ENCODE results near the gene SRPK1. TPM values are rescaled to one million over a fixed set of nuclear protein-coding genes. Genes with fewer than 3 reads are reported as not detected.

Gene SRPK1
- total and polyA plus RNA-seq, 2 of the 8 experiments (the other 6 are each of a cell fraction or from before 2014, with no cell fraction given), result 25.7 to 116 TPM

- TF ChIP-seq CHD7 (IDR thresholded peaks at IDR 0.05; ENCODE audit: insufficient replicate concordance, low read length) (no peak), FOSL1 (IDR thresholded peaks at IDR 0.05; ENCODE audit: insufficient read depth, low read depth, low read length) (no peak), CTCF (IDR thresholded peaks at IDR 0.05; ENCODE audit: control extremely low read depth in 1 of 3, insufficient read depth in 1 of 3, low read depth in 1 of 3, low read length in 3 of 3) (no peak), TAF7 (optimal IDR thresholded peaks at IDR 0.05; ENCODE audit: borderline replicate concordance, low read depth, low read length) (no peak), BCL11A (IDR thresholded peaks at IDR 0.05; ENCODE audit: low read depth in 2 of 2, low read length in 2 of 2) (no peak), USF2 (IDR thresholded peaks at IDR 0.05; ENCODE audit: low read length) (no peak)
Measured at GRCh38 chr6:35809809-35810208, 111.1 kb downstream of the SRPK1 start (continued).
